Left hindlimb (tissue), 1 donor: ENCODE measurements around the gene DPYSL5.

ENCODE experiments used
- DNase-seq: peaks from one replicate; pipeline ENCODE4 v3.0.0-alpha.2; 2018

Gene DPYSL5

DNA sequence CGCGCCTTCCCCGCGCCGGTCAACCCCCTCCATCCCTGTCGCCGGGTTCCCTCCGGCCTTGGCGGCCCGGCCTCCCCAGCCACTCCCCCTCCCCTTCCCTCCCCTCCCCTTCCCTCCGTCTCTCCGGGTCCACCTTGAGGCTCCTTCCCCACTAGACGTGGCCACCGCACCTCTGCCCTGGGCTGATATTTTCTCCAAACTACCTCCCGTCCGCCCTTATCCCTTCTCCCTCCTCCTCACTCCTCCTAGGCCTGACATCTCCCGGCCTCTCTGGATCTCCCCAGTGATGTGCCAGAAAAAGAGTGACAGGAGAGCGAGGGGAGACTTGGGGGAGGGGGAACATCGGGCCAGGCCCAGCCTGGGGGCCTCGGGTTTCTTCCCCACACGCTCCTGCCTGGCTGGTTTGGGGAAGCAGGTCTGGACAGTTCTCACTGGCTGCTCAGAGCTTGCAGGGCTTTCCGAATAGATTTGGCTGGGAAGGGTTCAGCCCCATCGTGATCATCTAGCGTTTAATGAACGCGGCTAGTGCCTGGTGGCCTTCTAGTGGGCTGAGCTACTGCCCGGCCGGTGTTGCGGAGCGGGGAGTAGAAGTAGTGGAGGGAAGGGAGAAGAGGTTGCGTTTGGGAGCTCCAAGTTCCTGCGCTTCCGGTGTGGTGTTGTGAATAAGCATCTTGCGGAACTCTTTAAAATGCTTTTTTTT is 123.1 kb downstream of the DPYSL5 start:
- DNase-seq, result no peak

DNA sequence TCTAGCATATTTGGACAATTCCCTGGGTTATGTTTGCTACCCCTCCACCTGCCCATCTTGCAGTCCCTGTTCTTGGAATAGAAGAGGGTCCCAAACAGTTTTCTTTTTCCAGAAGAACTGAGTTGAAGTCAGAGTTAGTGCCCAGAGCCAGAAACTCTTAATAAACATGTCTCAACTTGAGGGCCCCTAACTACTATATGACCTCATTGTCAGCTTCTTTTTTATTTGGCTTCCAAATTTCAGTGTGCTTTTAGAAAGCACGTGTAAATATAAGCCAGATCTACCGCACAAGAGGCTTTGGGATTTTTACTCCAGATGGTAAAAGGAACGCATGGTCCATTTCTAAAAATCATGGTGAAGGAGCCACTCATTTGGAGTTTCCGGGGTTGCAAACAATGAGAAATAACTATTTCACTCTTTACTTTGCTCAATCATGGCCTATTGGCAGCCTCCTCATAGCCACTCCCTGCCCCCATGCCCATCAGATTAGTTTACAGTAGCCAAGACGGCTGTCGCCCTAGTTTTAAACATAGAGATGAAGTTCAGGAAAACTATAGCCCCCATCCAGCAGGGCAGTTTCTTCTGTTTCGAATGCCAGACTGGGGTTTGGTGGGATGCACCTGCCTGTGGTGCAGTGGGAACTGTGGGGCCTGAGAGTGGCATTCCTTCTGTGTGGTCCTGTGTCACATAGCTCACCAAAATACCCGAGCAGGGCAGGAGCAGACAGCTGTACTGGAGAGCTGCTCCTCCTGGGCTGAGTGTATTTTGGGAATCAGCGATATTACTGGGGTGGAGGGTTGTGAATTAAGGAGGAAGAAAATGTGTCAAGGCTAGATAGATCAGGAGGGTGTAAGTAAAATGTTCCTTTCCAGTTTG is 124.2 kb downstream of the DPYSL5 start:
- DNase-seq, result no peak

DNA sequence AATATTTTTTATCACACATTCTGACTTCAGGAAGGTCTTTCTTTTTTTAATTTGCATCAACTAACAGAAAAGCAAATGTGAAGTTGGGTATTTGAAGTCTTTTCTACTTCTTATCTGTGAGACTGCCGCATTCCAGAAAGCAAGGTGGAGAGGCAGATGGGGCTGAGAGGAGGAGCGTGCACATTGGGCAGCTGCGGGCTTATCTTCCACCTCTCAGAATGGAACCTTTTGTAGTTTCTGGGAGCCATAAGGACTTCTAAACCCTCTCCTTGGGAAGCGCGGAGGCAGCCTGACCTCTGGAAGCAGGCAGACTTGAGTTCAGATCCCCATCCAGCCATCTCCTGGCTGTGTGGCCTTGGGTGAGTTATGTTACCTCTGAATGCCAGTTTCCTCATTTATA is 126.4 kb downstream of the DPYSL5 start:
- no peak for DNase-seq

DNA sequence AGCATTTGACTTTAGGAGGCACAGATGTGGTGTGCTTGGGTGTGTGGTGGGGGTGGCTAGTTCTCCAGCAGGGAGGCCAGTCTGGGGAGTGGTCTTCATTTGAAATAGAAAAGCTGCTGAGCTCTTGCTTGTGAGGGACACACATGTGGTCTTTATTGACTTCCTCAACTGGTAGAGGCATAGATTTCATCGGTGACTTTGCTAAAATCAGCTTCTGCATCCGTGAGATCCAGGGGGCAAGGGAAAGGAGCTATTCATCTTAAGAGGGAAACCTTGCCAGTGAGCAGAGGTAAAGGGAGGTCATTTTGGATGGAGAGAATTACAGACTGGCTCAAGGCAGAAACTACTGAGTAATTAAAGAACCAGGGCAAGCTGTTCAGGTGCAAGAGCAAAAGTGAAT is 127.2 kb downstream of the DPYSL5 start:
- no peak for DNase-seq

DNA sequence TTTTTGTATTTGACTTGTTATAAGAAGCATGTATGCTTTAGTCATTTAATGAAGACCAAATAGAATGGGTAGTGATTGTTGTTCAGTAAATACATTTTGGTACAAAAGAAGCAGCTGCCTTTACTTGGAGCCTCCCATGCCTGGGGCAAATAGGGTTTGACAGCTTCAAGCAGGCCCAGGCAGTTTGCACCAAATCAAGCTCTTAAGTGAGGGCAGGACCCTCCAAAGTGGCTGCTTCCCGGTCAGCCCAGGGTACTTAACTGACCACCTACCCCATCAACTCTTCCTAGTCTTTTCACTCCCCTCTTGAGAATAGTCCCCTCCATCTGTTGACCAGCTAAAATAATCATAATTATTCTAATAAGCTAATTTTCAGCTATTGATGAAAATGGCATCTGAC is 127.7 kb downstream of the DPYSL5 start:
- no peak for DNase-seq

DNA sequence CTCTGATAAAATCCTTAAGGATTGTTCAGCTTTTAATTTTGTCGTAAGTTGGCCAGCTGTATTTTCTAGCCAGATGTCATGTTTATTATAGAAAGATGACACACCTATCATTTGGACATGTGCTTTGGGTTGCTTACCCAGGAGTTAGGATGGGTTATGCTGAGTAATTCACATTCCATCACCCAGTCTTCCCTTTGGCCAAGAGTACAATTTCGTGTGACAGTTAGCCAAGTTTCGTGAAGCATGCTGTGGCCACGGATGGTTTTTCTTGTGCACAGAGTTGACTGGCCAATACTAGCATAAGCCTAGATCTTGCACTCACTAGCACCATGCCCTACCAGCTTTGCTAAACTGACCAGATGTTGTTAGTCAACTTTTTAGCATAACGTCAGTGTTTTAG is 128.3 kb downstream of the DPYSL5 start:
- DNase-seq, result no peak

DNA sequence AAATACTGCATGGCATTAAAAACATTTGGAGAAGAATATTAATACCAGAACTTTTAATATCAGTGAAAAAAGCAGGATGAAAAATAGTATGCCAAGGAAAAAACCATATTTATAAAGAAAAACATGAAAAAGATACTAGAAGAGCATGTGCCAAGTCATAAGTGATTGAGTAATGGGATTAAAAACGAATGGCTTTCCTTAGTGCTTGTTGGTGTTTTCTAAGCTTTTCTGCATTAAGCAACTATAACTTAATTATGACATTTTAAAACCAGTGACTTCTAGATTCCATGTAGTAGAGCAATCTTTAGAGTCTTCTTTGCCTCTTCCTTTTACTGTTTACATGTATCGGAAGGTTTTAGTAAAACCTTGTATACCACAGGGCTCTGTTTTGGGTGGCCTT is 129.1 kb downstream of the DPYSL5 start:
- no peak for DNase-seq

DNA sequence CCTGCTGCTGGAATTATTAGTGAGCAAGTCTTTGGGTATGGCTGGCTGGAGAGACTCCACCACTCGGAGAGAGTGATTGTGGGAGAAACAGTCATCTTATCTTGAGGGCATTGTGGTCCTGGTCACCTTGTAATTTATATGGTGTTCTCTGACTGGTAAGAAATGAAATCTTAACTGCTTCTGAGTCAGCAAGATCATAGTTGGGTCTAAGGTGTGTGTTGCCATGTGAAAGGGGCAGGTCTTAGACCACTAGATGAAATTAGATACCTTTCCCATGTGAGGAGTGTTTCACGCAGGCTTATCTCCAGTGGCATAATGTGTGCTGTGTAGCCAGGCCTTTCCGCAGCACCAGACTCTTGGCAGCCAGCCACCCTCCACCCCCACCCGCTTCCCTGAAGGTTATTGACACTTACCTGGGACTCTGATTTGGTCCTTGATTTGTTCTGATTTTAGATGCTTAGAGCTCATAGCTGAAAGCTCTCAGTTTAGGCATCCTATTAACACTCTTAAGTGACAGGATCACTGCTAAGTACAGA is 130.2 kb downstream of the DPYSL5 start:
- no peak for DNase-seq

DNA sequence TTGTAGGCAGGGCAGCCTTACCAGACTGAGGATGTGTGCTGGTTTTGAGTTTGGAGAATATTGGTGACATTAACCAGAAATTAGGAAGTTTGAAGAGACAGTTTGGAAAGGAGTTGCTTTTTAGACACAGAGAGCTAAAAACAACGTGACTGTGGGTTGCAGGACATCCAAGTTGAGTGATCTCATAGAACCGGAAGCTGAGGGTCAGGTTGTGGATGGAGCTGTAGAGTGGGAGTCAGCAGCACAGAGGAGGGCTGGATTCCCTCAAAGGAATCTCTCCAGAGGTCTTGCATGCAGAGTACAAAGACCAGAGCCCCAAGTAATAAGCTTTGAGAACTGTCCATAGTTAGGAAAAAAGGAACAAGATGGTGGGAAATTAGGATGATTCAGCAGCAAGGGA is 131.8 kb downstream of the DPYSL5 start:
- no peak for DNase-seq

DNA sequence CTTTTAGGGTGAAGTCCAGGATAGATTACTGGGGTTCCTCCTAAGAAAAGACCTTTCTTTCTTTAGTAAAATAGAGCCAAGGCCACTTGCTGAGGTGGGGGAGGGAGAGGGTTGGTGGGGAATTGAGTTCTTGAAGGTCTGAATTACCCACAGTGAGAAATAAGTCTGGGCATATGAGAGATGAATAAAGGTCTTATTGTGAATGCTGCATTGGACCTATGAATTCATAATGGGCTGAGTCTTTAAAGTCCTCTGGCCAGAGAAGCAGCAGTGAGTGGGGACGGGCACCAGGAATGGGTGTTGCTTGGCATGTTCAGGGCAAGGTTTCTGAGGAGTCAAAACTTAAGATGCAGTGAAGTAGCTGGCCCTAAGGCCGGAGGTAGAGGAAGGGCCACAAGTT is 133.0 kb downstream of the DPYSL5 start:
- no peak for DNase-seq

DNA sequence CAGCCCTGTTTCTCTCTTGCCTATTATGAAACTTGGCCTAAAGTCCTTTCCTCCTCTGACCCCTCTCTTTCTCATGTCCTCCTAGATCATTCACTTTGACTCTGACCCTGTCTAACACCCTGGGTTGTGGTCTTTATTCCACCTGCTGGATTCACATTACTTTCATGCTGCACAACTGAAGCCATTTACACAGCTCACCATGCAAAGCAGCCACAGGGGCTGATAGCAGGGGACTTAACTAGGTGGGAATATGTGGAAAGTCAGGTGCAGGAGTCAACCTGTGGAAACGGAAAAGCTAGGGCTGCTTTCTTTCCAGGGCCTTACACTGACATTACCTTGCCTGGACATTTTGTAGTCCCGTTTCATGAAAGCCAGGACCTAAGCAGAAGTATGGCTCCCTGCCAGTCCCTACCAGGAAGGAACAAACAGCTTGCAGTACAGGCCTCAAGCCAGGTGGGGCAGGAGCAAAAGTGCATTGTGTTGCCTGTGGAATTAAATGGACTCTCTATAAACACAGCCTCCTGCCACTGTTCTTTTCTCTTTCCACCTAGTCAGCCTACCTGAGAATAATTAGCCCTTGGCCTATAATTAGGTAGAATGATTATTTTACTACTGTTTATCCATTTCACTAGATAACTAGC is 134.3 kb downstream of the DPYSL5 start:
- DNase-seq, result no peak

DNA sequence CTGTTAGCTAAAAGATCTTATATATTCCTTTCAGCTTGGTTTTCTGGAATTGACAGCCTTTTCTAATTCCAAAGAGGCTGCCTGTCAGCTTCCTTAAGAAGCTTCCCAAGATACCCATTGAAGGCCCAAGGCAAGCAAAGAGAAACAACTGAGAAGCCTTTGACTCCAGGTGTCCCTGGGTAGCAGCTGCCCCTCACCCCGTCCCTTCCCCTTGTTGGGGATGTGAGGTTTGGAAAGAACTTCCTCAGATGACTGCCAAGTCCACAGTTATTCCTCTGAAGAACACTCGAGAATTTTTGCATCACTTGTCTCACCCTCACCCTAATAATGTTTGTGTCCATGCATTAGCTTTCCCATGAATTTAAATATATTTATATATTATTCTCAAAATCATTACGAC is 135.8 kb downstream of the DPYSL5 start:
- no peak for DNase-seq

DNA sequence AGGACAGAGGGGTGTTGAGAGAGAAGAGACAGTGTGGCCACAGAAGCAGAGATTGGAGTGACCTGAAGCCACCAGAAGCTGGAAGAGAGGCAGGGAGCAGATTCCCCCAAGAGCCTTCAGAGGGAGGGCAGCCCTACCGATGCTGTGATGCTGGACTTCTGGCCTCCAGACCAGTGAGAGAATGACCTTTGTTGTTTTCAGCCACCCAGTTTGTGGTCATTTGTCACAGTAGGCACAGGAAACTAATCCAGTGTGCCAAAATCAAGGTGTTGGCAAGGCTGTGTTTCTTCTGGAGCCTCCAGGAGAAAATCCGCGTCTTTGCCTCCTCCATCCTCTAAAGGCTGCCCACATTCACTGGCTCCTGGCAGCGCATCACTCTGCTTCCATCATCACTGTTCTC is 137.9 kb downstream of the DPYSL5 start:
- no peak for DNase-seq

DNA sequence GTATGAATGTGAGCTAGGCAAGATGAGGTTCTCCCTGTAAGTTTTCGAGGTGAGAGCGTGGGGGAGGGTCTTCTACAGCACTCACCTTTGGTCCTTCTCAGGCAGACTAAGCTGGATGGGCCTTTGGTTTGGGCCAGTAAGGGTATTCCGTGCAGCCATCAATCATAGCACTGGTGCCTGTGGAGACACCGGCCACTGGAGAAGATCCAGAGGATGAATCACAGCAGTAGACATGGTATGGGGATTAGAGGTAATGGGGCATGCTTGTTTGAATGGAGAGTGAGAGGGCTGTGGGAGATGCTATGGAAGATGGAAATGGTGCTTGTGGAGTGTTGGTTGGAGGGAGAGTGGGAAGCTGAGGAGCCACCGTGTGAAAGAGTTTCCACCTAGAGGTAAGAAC is 138.6 kb downstream of the DPYSL5 start:
- DNase-seq, result no peak

DNA sequence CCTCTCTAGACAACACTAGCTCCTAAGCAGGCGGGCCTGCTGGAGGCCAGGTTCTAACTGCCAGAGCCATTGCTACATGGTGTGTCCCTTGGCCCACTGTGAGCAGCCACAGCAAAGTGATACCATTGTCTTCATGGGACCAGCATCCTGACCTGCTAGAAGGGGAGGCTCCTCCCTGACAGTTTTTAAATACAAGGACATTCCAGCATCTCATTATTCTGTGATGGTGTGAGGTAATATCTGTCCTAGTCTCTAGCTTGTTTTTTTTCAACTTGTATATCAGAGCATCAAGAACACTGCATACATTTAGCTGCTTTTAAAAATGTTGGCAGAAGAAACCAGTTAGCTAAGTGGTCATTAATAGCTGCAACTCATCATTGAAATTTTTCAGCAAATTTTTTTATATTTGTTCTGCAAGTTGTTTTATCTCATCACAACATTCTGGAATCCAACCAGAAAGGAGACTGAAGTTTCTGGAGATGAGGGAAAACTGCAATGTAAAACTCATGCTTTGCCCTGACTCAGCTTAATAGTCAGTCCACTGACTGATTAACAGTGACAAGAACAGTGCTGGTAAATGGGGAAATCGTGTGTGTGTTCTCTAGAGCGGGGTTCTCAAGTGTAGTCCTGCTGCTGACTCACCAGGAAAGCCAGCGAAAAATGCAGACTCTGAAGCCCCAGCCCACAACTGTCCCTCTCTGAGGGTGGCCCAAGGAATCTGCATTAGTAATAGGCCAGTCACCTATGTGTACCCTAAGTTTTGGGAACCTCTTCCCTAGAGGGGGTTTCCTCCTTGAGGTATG is 140.3 kb downstream of the DPYSL5 start:
- no peak for DNase-seq

DNA sequence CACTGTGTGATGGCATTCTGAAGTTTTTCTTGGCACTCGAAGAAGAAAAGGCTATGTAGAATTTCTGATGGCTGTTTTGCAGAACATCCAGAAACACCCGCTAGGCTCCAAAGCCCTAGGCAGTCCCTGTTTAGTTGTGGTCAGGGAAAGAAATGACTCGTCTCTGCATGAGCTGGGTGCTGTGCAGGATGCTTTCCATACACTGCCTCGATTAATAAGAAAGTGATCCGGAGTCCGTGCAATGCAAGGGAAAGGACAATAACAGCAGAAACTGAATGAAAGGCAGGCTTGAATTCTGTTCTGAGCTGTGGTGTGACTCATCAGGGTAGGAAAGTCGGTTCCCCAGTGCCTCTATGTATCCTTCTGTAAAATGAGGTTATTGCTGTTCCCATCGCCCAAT is 141.2 kb downstream of the DPYSL5 start:
- DNase-seq, result no peak

DNA sequence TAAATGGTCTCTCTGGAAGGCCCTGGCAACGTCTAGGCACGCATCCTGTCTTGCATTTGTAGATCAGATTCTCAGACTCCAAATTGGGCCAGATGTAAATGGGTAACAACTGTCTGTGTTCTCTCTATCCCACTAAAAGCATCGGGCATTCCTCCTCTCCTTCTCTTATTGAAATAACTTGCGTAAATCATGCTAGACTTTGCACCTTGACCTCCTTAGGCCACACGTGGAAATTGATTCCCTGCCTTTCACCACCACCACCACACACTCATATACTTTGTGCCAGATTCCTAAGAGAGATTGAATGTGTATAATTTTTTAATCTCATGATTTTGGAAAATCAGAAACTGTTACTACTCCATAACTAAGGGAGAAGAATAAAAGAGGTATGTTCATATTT is 143.8 kb downstream of the DPYSL5 start:
- no peak for DNase-seq

DNA sequence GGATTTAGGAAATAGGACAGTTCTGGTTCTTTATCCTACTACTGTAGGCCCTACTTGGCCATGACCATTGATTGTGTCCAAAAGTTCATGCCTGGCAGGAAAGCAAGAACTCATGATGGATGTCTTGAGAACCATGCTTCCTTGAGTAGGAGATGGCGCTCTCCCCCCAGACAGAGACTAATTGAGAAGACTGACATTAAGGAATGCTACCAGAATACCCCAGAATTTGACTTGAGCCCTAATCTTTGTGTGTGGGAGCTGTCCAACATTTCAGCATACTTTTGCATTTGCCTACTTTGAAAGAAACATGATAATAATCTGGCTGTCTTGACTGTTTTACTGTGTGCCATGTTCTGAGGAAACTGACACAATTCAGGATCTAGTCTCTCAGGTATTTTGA is 145.8 kb downstream of the DPYSL5 start:
- no peak for DNase-seq

DNA sequence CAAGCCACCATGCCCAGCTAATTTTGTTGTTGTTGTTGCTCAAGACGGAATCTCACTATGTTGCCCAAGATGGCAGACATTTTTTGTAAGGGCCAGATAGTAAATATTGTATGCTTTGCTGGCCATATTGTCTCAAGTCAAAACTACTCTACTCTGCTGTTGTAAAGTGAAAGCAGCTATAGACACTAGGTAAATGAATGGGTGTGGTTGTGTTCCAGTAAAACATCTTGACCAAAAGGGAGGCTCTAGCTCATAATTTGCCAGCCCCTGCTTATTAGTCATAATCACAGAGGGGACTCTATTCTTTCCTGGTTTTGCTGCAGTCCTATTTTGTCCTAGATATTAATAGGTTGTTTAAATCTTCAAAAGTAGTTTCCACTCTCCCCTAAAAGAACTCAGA is 147.1 kb downstream of the DPYSL5 start:
- DNase-seq, result no peak

DNA sequence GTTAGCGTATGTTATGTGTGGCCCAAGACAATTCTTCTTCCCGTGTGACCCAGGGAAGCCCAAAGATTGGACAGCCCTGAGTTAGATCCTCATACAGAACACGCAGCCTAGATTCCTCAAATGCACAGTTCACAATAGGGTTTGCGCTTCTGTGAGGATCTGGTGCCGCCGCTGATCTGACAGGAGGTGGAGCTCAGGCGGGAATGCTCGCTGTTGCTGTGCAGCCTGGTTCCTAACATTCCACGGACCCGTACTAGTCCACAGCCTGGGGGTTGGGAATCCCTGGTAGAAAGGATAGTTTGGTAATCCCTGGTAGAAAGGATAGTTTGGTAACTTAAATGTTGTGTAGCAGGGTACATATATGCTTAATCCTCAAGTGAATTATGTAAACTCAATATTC is 149.5 kb downstream of the DPYSL5 start:
- DNase-seq, result no peak

DNA sequence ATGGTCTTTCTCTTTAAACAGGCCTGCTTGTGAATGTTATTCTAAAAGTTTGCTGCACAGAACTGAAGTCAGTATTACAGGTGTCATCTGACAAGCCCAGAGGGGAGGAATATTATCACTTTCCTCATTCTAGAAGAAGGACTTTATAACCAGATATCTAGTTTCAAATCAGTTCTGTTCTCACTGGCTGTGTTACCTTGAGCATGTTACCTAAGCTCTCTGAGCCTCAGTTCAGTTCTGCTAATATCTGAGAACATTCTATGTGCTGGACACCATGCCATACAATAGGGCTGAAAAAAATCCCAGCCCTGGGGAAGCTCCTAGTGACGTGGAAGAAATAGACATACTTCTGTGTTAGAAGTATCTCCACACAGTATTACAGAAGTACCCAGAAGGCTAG is 150.4 kb downstream of the DPYSL5 start:
- no peak for DNase-seq
